Femur (tissue), 1 donor: ENCODE measurements around the gene RAB33A.
"Not testable (repeated sequence)": the region's sequence is repeated elsewhere in the genome, so short reads cannot be mapped to it uniquely, and the experiment has no call there.

Experiments
- DNase-seq: peaks from one replicate; pipeline ENCODE4 v3.0.0-alpha.2; 2017

Gene RAB33A

GRCh38 chrX:130173190-130173895, 1.6 kb downstream of the RAB33A start:
- no peak for DNase-seq

- no peak for DNase-seq
Observed at GRCh38 chrX:130174045-130174704, 2.4 kb downstream of the RAB33A start.

GRCh38 chrX:130174937-130175336, 3.2 kb downstream of the RAB33A start:
- no peak for DNase-seq

GRCh38 chrX:130176354-130176776, 4.6 kb downstream of the RAB33A start:
- no peak for DNase-seq

DNA sequence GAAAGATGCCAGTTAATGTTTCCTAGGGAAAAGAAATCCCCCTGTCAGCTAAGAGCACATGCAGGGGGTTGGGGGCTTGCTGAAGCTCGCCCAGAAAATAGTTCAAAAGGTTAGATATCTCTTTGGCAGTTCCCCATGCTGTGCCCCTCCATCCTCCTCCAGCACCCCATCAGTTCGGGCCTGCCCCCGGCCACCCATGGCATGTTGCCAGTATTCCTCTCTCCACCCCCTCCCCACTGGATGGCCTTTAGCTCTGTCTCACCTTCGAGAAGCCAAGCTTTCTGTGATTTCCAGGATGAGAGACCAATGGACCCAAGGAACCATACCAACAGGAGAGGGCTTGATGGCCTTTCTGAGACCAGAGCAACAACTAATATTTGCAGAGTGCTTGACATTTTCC, 5.2 kb downstream of the RAB33A start:
- no peak for DNase-seq

DNA sequence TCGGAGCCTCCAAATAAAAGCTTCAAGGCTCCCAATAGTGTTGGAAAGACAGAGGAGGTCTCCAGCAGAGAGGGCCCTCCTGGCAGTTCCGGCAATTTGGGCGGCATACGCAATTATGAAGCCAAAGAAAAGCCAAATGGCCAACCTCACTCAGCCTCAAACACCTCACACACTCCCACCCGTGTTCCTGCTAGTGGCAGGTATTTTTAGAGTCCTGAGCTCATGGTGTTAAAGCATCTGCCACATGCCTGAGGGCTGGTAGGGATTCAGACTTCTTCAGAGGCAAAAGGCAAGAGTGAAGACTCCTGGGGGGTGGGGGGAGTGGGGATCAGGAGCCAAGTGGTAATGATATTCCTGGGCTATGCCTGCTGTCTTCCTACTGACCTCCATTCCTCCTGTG, 7.4 kb downstream of the RAB33A start:
- no peak for DNase-seq

DNA sequence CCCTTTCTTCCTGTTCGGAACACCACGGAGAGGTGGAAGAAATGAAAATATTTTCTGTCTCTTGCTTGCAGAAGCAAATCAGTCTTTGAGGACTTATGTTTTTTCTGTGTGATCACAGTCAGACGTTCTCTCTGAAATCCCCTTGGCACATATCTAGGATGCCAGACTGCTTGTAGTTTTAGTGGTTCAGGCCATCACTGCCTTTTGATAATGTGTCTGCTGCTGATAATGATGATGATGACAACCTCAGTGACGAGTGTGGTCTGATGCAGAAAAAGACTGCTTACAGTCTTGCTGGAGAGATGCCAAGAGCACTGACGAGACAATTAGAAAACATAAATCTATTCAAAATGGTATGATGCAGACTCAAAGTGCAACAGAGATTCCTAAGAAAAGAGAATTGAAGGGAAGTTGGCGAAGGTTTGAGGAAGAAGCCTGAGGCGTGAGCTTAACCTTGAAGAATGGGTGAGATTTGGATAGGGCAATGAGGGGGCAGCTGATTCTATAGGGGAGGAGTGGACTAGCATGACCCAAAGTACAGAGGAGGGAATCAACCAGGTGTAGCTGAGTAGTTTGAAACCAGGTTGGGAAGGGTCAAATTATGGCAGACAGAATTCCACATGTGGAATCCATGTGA, 7.9 kb downstream of the RAB33A start:
- no peak for DNase-seq

- no peak for DNase-seq
Observed at GRCh38 chrX:130184168-130184567, 12.4 kb downstream of the RAB33A start.

DNA sequence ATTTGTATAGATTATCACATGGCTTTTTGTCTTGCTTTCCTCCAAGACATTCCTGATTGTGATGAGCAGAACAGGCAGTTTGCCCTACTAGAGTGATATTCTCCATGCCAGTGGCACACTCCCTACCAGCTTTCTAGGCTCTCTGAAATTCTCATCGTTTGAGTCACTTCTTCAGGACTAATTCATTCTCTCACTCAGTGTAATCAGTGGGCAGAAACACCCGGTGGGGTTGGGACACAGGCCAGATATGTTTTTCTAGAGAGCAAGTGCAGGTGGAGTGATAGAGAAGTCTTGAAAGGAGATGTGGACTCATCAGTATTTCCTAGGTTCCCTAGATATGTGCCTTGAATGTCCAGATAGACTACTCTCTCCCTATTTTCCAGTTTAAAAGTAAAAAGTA, 13.1 kb downstream of the RAB33A start:
- no peak for DNase-seq

GRCh38 chrX:130186651-130187050, 14.9 kb downstream of the RAB33A start:
- no peak for DNase-seq

DNA sequence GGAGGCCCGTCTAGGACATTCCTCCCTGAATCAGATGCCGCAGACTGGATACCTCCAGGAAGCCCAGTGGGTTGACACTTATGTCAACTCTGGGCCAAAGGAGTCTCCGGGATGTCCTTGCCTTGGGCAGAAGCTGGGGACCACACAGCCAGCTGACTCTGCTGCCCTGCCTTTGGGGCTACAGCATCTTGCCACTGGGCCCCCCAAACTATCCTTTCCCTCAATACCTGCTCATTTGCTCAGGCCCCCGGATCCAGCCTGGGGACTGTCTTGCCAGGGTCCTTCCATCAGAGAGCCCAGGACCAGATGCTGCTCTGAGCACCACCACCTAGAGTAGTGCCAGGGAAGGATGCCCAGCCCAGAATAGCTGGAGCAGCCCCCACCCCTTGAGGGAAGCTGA, 19.0 kb downstream of the RAB33A start:
- DNase-seq, result no peak

- DNase-seq, result no peak
Observed at GRCh38 chrX:130196466-130196865, 24.7 kb downstream of the RAB33A start.

GRCh38 chrX:130197464-130197863, 25.7 kb downstream of the RAB33A start:
- no peak for DNase-seq

- no peak for DNase-seq
Observed at GRCh38 chrX:130204647-130205046, 32.9 kb downstream of the RAB33A start.

DNA sequence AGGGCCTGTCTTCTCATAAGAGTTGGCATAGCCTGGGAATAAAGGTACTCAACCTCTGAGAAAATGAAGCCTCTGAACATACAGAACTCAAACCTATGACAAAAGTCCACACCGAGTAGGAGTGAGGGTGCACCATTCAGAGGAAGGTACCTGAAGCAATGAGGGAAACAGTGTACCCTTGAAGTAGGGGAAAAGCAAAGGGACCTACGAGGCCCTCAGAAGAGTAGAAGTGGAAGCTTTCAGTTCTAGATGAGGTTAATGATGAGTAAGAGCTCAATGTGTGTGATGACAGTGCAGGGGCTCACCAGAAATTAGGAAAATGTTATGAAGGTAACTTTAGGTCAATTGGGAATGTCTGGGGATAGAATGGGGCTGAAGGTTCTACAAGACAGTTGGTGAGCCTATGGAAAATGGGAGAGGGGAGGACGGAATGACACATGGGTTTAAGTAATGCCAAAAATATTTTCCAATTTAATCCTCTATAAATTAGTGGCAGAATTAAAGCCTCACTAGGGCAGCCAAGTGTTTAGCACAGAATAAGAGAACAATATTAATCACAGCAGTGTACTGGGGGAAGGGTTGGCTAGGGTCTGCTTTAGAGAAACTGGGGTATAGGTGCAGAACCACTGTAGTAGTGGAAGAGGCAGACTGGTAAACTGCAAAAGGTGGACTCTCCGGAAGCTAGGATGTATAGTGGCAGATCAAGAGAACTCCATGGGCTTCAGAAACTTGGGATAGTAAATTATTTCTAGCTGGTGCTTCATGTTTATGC, 39.8 kb downstream of the RAB33A start:
- no peak for DNase-seq

GRCh38 chrX:130212371-130212770, 40.6 kb downstream of the RAB33A start:
- DNase-seq, result no peak

DNA sequence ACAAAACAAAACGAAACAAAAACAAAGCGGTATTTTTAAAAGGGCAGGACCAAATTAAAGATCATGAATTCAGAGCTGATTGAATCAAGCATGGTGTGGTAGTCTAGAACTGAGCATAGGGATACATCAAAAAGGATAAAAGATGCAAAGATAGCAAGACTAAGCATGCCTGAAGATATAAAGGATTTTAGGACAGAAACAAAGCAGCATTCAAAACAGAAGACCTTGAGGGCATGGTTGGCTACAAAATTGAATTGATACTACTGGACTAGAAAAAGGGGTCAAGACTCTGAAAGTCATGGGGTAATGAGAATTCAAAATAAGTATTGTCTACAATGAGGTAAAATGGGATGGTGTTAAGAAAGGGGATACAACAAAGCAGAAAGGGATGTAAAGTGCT, 41.6 kb downstream of the RAB33A start:
- DNase-seq, result no peak

GRCh38 chrX:130216320-130216719, 44.6 kb downstream of the RAB33A start:
- no peak for DNase-seq

DNA sequence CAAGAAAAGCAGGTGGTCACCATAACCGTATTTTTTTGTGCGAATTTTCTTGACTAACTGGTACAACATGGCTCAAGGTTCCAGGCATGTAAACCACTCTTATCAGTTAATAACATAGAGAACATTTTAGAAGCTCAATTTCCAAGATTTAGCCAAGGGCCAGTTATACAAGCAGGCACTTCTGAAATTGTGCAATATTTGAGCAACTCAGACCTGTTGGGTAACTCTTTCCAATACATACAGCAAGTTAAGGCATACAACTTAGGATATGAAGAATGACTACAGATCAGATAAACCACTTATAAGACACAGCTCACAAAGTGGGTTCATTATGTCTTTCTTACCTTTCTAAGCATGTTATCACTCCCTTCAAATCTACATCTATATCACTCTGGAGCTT, 53.0 kb downstream of the RAB33A start:
- no peak for DNase-seq

GRCh38 chrX:130228871-130229270, 57.1 kb downstream of the RAB33A start:
- no peak for DNase-seq

GRCh38 chrX:130231184-130231583, 59.4 kb downstream of the RAB33A start:
- not testable (repeated sequence) for DNase-seq
